ENCODE measurements around the gene HSPB6.
"Not testable (repeated sequence)": the region's sequence is repeated elsewhere in the genome, so short reads cannot be mapped to it uniquely, and the experiment has no call there.

Gene HSPB6

GRCh38 chr19:35729021-35729420 lies 27.8 kb downstream of the HSPB6 start:
- no peak for DNase-seq

- no peak for DNase-seq
These were observed 28.7 kb downstream of the HSPB6 start for GRCh38 chr19:35727956-35728706.

- DNase-seq, result no peak
These were observed 29.5 kb downstream of the HSPB6 start for GRCh38 chr19:35727053-35727955.

- DNase-seq, result no peak
These were observed 31.5 kb downstream of the HSPB6 start for GRCh38 chr19:35725216-35725861.

GRCh38 chr19:35724560-35724959 lies 32.3 kb downstream of the HSPB6 start:
- no peak for DNase-seq

GRCh38 chr19:35724132-35724531 lies 32.7 kb downstream of the HSPB6 start:
- DNase-seq, result not testable (repeated sequence)

- no peak for DNase-seq
These were observed 33.2 kb downstream of the HSPB6 start for GRCh38 chr19:35723671-35724070.

- no peak for DNase-seq
These were observed 33.9 kb downstream of the HSPB6 start for GRCh38 chr19:35722897-35723296.

GRCh38 chr19:35722461-35722860 lies 34.4 kb downstream of the HSPB6 start:
- no peak for DNase-seq

- DNase-seq, result no peak
These were observed 35.5 kb downstream of the HSPB6 start for GRCh38 chr19:35721374-35721773.

- DNase-seq, result no peak
These were observed 36.2 kb downstream of the HSPB6 start for GRCh38 chr19:35720648-35721047.

GRCh38 chr19:35720163-35720524 lies 36.7 kb downstream of the HSPB6 start:
- no peak for DNase-seq

- DNase-seq, result no peak
These were observed 37.2 kb downstream of the HSPB6 start for GRCh38 chr19:35719402-35720162.

GRCh38 chr19:35718345-35719041 lies 38.3 kb downstream of the HSPB6 start:
- DNase-seq, result no peak

- DNase-seq, result no peak
These were observed 39.0 kb downstream of the HSPB6 start, which contains the start of gene KMT2B for GRCh38 chr19:35717665-35718344. Gene KMT2B, plus strand, starts transcription at chr19:35718003. Its CDS starts 16 bp downstream, at chr19:35718019.

- peak; percentile 79 to 88 for DNase-seq
These were observed 39.8 kb downstream of the HSPB6 start for GRCh38 chr19:35716801-35717664.

GRCh38 chr19:35715981-35716800 lies 40.6 kb downstream of the HSPB6 start:
- peak in 1 of 2 experiments; percentile 47 for DNase-seq

- DNase-seq, result no peak
These were observed 41.4 kb downstream of the HSPB6 start for GRCh38 chr19:35715355-35715809.

Measured in cerebellar nuclear complex (tissue), 1 donor.